ENCODE results near the gene EPHA8. TPM values are rescaled to one million over a fixed set of nuclear protein-coding genes. Genes with fewer than 3 reads are reported as not detected.

The EPHA8 gene
- total RNA-seq, 4 donors from 2014 or later, result 0.62 TPM; not detected in 3

GRCh38 chr1:22575532-22576149 lies 12.4 kb downstream of the EPHA8 start:
- DNase-seq (ENCODE audit: low spot score in 2 of 2), result no peak
- H3K4me3 ChIP-seq (ENCODE audit: low read depth, poor library complexity, severe bottlenecking), result no peak overlapping the region
- WGBS, 2 donors, result 43 to 47% methylated on average over 7 to 8 of the region's 8 CpGs
- intact Hi-C loops (cut with DNase I; ENCODE audit: low total_unique reads), result no loop called here
- TF ChIP-seq, protein P1, sequence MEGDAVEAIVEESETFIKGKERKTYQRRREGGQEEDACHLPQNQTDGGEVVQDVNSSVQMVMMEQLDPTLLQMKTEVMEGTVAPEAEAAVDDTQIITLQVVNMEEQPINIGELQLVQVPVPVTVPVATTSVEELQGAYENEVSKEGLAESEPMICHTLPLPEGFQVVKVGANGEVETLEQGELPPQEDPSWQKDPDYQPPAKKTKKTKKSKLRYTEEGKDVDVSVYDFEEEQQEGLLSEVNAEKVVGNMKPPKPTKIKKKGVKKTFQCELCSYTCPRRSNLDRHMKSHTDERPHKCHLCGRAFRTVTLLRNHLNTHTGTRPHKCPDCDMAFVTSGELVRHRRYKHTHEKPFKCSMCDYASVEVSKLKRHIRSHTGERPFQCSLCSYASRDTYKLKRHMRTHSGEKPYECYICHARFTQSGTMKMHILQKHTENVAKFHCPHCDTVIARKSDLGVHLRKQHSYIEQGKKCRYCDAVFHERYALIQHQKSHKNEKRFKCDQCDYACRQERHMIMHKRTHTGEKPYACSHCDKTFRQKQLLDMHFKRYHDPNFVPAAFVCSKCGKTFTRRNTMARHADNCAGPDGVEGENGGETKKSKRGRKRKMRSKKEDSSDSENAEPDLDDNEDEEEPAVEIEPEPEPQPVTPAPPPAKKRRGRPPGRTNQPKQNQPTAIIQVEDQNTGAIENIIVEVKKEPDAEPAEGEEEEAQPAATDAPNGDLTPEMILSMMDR (IDR thresholded peaks at IDR 0.05), result no peak
- TF ChIP-seq POLR2A (IDR thresholded peaks at IDR 0.05), result no peak

DNA sequence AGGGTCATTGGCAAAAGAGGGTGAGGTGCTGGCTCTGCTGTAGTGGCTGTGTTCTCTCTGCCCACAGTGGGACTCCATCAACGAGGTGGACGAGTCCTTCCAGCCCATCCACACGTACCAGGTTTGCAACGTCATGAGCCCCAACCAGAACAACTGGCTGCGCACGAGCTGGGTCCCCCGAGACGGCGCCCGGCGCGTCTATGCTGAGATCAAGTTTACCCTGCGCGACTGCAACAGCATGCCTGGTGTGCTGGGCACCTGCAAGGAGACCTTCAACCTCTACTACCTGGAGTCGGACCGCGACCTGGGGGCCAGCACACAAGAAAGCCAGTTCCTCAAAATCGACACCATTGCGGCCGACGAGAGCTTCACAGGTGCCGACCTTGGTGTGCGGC lies 12.9 kb downstream of the EPHA8 start:
- 84 to 91% methylated on average over 21 to 23 of the region's 23 CpGs for WGBS, 2 donors
- intact Hi-C loops (cut with DNase I; ENCODE audit: low total_unique reads), result no loop called here
- H3K4me3 ChIP-seq (ENCODE audit: low read depth, poor library complexity, severe bottlenecking), result no peak overlapping the region
- TF ChIP-seq POLR2A (IDR thresholded peaks at IDR 0.05), result no peak
- TF ChIP-seq, protein P1 (IDR thresholded peaks at IDR 0.05), result no peak
- DNase-seq (ENCODE audit: low spot score in 2 of 2), result no peak

- DNase-seq (ENCODE audit: low spot score in 2 of 2), result no peak
Observed at GRCh38 chr1:22576617-22577016, 13.3 kb downstream of the EPHA8 start.

GRCh38 chr1:22578732-22579361 lies 15.6 kb downstream of the EPHA8 start:
- DNase-seq (ENCODE audit: low spot score in 2 of 2), result no peak
- H3K4me3 ChIP-seq (ENCODE audit: low read depth, poor library complexity, severe bottlenecking), result no peak overlapping the region
- intact Hi-C loops (cut with DNase I; ENCODE audit: low total_unique reads), result no loop called here
- WGBS, 2 donors, result 96 to 97% methylated on average over 12 of the region's 12 CpGs
- TF ChIP-seq, protein P1 (IDR thresholded peaks at IDR 0.05), result no peak
- TF ChIP-seq POLR2A (IDR thresholded peaks at IDR 0.05), result no peak

More at GRCh38 chr1:22576617-22577016, 13.3 kb downstream of the EPHA8 start:
- no peak for TF ChIP-seq POLR2A (IDR thresholded peaks at IDR 0.05)
- TF ChIP-seq, protein P1 (IDR thresholded peaks at IDR 0.05), result no peak
- H3K4me3 ChIP-seq (ENCODE audit: low read depth, poor library complexity, severe bottlenecking), result no peak overlapping the region
- WGBS, 2 donors, result 88 to 96% methylated on average over 9 to 24 of the region's 24 CpGs
- intact Hi-C loops (cut with DNase I; ENCODE audit: low total_unique reads), result no loop called here

- 48 to 50% methylated on average over 7 of the region's 7 CpGs for WGBS, 2 donors
- no peak for TF ChIP-seq POLR2A (IDR thresholded peaks at IDR 0.05)
- TF ChIP-seq, protein P1 (IDR thresholded peaks at IDR 0.05), result no peak
- no peak for DNase-seq (ENCODE audit: low spot score in 2 of 2)
- intact Hi-C loops (cut with DNase I; ENCODE audit: low total_unique reads), result no loop called here
- H3K4me3 ChIP-seq (ENCODE audit: low read depth, poor library complexity, severe bottlenecking), result no peak overlapping the region
Observed at GRCh38 chr1:22579541-22580155, 16.4 kb downstream of the EPHA8 start.

Data from lower leg skin (tissue), 4 donors.